PC-9 (cell line): Measurements from ENCODE around the gene LSM3.

Experiments used
- EZH2 ChIP-seq: fragments of 200-600 bp; sonication (generic); IDR thresholded peaks from 2 replicates; pipeline ENCODE4 v1.8.0; 2017; ENCODE audit warnings: antibody characterized with exemption, low read depth
- TF ChIP-seq, protein P1 (sequence below): fragments of 200-600 bp; sonication (generic); conservative IDR thresholded peaks from 2 replicates; pipeline ENCODE4 v1.6.1; 2017; ENCODE audit warnings: mixed run types, antibody characterized with exemption, mild to moderate bottlenecking, moderate library complexity

DNA sequence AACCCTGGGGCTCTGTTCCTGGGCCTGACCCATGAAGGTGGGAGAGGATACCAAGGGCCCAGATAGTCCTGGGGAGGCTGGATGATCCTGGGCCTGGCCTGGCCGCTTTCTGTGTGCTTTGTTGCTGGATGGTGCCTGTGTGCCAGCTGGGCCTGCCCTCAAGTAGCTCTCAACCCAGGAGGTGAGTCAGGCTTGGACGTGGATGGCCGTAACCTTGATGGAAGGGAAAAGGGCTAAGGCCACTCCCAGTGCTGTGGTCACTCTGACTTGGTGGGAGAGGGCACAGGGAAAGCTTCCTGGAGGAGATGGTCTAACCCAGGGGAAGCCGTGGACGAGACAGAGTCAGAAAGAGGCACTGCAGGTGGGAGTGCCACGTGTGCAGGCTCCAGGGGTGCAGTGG lies 44.3 kb upstream of the LSM3 start:
- TF ChIP-seq, protein P1, sequence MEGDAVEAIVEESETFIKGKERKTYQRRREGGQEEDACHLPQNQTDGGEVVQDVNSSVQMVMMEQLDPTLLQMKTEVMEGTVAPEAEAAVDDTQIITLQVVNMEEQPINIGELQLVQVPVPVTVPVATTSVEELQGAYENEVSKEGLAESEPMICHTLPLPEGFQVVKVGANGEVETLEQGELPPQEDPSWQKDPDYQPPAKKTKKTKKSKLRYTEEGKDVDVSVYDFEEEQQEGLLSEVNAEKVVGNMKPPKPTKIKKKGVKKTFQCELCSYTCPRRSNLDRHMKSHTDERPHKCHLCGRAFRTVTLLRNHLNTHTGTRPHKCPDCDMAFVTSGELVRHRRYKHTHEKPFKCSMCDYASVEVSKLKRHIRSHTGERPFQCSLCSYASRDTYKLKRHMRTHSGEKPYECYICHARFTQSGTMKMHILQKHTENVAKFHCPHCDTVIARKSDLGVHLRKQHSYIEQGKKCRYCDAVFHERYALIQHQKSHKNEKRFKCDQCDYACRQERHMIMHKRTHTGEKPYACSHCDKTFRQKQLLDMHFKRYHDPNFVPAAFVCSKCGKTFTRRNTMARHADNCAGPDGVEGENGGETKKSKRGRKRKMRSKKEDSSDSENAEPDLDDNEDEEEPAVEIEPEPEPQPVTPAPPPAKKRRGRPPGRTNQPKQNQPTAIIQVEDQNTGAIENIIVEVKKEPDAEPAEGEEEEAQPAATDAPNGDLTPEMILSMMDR, result no peak
- TF ChIP-seq EZH2, result no peak
